Measurements from ENCODE around the gene KCNMA1.

Gene KCNMA1

DNA sequence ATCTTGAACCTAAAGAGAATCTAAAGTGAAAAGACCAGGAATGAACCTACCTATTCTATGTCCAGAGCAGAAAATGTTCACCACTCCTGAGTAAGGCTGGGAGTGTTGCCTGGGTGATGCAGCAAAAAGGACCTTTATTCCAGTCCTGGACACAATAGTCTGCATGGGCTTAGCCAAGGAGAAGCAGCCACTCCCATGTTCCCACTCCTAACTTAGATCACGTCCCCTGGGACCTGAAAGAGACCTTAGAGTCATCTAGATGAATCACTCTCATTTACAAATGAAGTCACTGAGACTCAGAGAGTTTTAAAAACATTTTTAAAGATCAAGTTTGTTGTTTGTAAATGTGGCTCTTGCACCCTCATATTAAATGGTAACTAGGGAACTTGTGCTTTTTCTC, 763.4 kb downstream of the KCNMA1 start:
- no peaks in the 10 kb centered on the region for H3K36me3 ChIP-seq (ENCODE audit: control insufficient read depth, insufficient read depth, low read length)
- H3K9ac ChIP-seq (ENCODE audit: low read depth, low read length): no peak overlapping the region
- no peaks in the 10 kb centered on the region for H3K4me1 ChIP-seq (ENCODE audit: control insufficient read depth, insufficient read depth, low read length)
- no peaks in the 10 kb centered on the region for H3K9me3 ChIP-seq (ENCODE audit: control insufficient read depth, insufficient read depth, low read length)
- no peaks in the 10 kb centered on the region for H3K27me3 ChIP-seq (ENCODE audit: control insufficient read depth, insufficient read depth, low read length)
- no peak overlapping the region for H3K4me3 ChIP-seq (ENCODE audit: low read depth, low read length)

DNA sequence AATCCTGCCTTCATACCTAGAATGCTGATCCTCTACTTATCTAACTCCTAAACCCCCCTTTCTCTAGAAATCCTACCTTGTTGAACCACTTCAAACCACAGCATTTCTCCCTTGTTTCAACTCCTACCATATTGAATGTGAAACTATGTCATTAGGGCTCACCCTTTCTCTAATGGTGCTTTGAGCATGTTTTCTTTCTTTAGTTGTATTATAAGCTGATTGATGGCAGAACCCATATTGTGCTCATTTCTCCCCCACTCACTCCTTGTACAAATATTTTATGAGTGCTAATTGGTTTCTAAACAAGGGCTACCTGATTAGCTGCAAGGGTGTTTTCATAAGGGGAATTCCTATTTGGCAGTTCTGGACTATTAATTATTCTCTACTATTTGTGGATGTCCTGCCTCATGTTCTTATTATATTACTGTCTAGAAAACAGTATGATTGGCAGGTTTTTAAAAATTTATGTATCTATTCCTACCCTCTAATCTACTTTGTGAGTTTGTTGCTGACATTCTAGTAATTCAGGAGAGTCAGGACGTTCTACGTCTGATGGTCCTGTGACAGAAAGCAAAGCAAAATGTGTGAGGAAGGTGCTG, 765.8 kb downstream of the KCNMA1 start:
- Histone ChIP-seq H3K36me3 (ENCODE audit: control insufficient read depth, insufficient read depth, low read length) (no peaks in the 10 kb centered on the region), H3K4me3 (ENCODE audit: low read depth, low read length) (no peak overlapping the region), H3K9ac (ENCODE audit: low read depth, low read length) (no peak overlapping the region), H3K9me3 (ENCODE audit: control insufficient read depth, insufficient read depth, low read length) (no peaks in the 10 kb centered on the region), H3K4me1 (ENCODE audit: control insufficient read depth, insufficient read depth, low read length) (no peaks in the 10 kb centered on the region), H3K27me3 (ENCODE audit: control insufficient read depth, insufficient read depth, low read length) (no peaks in the 10 kb centered on the region)

DNA sequence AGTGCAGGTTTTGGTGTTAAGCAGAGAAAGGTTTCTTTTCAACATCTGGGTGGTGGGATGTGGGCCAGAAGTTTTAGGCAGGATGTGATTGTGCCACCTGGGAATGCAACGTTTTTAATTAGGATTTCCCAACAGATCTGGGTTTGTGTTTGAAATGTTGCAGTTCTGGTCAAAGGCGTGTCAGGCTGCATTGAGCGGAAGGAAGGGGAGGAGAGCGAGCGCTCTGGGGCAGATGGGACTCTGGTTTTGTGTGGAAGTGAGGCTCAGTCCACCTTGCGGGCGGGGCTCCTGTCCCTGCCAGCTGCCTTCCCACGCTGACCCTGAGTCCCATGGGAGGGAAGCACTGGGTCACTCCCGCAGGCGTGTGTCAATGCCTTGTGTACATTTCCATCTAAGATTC, 767.7 kb downstream of the KCNMA1 start:
- Histone ChIP-seq H3K9ac (ENCODE audit: low read depth, low read length) (no peak overlapping the region), H3K4me1 (ENCODE audit: control insufficient read depth, insufficient read depth, low read length) (no peaks in the 10 kb centered on the region), H3K27me3 (ENCODE audit: control insufficient read depth, insufficient read depth, low read length) (no peaks in the 10 kb centered on the region), H3K4me3 (ENCODE audit: low read depth, low read length) (no peak overlapping the region), H3K9me3 (ENCODE audit: control insufficient read depth, insufficient read depth, low read length) (no peaks in the 10 kb centered on the region), H3K36me3 (ENCODE audit: control insufficient read depth, insufficient read depth, low read length) (no peaks in the 10 kb centered on the region)

DNA sequence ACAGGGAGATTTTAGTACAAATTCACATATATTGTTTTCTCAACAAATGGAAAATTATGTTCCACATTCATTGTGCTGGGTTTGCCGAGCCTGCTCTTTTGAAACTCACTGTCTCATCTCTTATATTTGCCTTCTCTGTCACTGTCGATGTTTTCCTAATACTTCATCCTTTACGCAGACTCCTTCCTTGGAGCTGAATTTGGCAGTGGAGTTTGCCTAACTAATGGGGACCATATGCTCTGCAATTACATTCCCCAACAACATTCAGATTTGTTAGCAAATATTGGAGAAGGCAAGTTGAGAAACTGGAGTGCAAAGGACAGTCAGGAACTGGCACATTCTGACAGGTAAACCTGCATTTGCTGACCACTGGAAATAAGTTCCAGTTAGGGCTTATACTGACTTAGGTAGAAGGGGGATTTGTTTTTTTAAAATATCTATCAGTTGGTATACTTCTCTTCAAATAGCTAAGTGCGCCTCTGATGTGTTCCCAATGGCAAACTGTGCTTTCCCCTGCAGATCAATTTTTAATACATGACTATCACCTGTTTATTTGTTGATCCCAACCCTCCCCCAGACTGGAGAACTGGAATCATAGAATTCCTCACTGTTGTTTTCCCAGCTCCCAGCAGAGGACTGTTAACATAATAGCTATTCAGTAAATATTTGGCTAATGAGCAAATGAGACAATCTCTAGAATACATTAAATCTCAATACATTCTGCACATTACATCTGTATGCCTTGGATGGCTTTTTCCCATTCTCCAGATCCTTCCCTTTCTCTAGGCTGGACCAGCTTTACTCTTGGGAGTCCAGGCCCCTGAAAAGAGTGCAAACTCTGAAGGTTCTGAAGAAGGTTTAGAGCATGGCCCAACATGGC, 769.3 kb downstream of the KCNMA1 start:
- no peaks in the 10 kb centered on the region for H3K27me3 ChIP-seq (ENCODE audit: control insufficient read depth, insufficient read depth, low read length)
- H3K4me3 ChIP-seq (ENCODE audit: low read depth, low read length): no peak overlapping the region
- no peaks in the 10 kb centered on the region for H3K9me3 ChIP-seq (ENCODE audit: control insufficient read depth, insufficient read depth, low read length)
- H3K36me3 ChIP-seq (ENCODE audit: control insufficient read depth, insufficient read depth, low read length): no peaks in the 10 kb centered on the region
- H3K9ac ChIP-seq (ENCODE audit: low read depth, low read length): no peak overlapping the region
- no peaks in the 10 kb centered on the region for H3K4me1 ChIP-seq (ENCODE audit: control insufficient read depth, insufficient read depth, low read length)

- no peaks in the 10 kb centered on the region for H3K4me1 ChIP-seq (ENCODE audit: control insufficient read depth, insufficient read depth, low read length)
- no peaks in the 10 kb centered on the region for H3K9me3 ChIP-seq (ENCODE audit: control insufficient read depth, insufficient read depth, low read length)
Measured at GRCh38 chr10:76866841-76867586, 770.6 kb downstream of the KCNMA1 start.

DNA sequence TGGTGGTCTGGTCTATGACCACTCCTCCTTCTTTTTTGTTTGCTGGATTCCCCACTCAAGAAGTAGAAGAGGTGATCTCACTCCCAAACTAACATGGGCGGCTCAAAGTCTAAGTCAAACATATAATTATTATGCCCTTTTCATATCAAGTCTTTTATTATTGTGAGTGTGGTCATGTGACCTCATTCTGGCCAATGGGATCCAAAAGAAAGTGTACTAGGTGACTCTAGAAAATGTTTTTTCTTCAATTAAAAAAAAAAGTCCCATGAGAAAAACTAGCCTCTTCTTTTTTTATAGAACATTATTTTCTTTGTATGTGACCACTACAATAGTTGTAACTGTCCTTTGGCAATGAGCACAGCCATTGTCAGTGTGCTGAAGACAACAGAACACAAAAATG, 772.7 kb downstream of the KCNMA1 start:
- Histone ChIP-seq H3K9me3 (ENCODE audit: control insufficient read depth, insufficient read depth, low read length) (no peaks in the 10 kb centered on the region), H3K36me3 (ENCODE audit: control insufficient read depth, insufficient read depth, low read length) (no peaks in the 10 kb centered on the region), H3K9ac (ENCODE audit: low read depth, low read length) (no peak overlapping the region), H3K27me3 (ENCODE audit: control insufficient read depth, insufficient read depth, low read length) (no peaks in the 10 kb centered on the region), H3K4me1 (ENCODE audit: control insufficient read depth, insufficient read depth, low read length) (no peaks in the 10 kb centered on the region), H3K4me3 (ENCODE audit: low read depth, low read length) (no peak overlapping the region)

More at GRCh38 chr10:76866841-76867586, 770.6 kb downstream of the KCNMA1 start:
- H3K9ac ChIP-seq (ENCODE audit: low read depth, low read length): no peak overlapping the region
- H3K4me3 ChIP-seq (ENCODE audit: low read depth, low read length): no peak overlapping the region
- no peaks in the 10 kb centered on the region for H3K36me3 ChIP-seq (ENCODE audit: control insufficient read depth, insufficient read depth, low read length)
- no peaks in the 10 kb centered on the region for H3K27me3 ChIP-seq (ENCODE audit: control insufficient read depth, insufficient read depth, low read length)

DNA sequence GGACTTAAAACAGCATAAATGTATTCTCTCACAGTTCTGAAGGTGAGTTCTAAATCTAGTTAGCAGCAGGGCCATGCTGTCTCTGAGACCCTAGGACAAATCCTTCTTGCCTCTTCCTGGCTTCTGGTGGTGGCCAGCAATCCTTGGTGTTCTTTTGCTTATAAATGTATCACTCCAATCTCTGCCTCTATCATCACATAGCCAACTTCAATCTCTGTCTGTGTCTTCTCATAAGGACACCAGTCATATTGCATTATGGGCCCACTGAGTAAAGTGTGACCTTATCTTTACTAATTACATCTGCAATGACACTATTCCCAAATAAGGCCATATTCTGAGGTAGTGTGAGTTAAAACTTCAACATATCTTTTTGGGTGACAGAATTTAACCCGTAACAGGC, 778.9 kb downstream of the KCNMA1 start:
- H3K4me1 ChIP-seq (ENCODE audit: control insufficient read depth, insufficient read depth, low read length): no peaks in the 10 kb centered on the region
- H3K36me3 ChIP-seq (ENCODE audit: control insufficient read depth, insufficient read depth, low read length): no peaks in the 10 kb centered on the region
- H3K9me3 ChIP-seq (ENCODE audit: control insufficient read depth, insufficient read depth, low read length): no peaks in the 10 kb centered on the region
- no peaks in the 10 kb centered on the region for H3K27me3 ChIP-seq (ENCODE audit: control insufficient read depth, insufficient read depth, low read length)
- no peak overlapping the region for H3K4me3 ChIP-seq (ENCODE audit: low read depth, low read length)
- H3K9ac ChIP-seq (ENCODE audit: low read depth, low read length): no peak overlapping the region

DNA sequence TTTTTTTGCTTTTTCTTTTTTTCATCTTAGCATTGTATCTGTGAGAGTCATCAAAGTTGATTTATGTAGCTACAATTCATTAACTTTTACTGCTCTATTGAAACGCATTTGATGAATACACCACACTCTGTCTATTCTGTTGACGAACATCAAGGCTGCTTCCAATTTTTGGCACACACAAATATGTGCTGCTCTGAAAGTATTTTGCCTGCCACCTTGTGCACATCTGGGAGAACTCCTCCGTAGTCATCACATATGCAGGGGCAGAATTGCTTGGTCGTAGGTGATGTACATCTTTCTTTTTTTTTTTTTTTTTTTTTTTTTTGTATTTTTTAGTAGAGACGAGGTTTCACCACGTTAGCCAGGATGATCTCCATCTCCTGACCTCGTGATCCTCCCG, 796.8 kb downstream of the KCNMA1 start:
- Histone ChIP-seq H3K9me3 (ENCODE audit: control insufficient read depth, insufficient read depth, low read length) (no peaks in the 10 kb centered on the region), H3K36me3 (ENCODE audit: control insufficient read depth, insufficient read depth, low read length) (no peaks in the 10 kb centered on the region), H3K4me1 (ENCODE audit: control insufficient read depth, insufficient read depth, low read length) (no peaks in the 10 kb centered on the region), H3K27me3 (ENCODE audit: control insufficient read depth, insufficient read depth, low read length) (no peaks in the 10 kb centered on the region), H3K4me3 (ENCODE audit: low read depth, low read length) (no peak overlapping the region), H3K9ac (ENCODE audit: low read depth, low read length) (no peak overlapping the region)

DNA sequence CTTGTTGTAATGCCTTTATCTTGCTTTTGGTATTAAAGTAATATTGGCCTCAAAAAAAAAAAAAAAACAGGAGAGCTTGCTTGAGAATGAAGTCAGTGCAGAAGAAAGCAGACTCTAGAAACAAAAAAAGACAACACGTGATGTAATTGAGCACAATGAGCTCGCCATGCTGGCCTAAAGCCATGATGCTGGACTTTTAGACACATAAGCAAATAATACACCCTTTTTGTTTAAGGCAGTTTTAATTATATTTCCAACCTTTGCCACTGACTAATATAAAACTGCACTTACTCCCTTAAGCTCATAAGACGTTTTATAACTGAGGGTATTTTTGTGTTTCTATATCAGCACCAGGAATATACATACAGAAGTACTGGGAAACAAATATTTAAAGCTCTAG, 798.3 kb downstream of the KCNMA1 start:
- Histone ChIP-seq H3K9ac (ENCODE audit: low read depth, low read length) (no peak overlapping the region), H3K4me1 (ENCODE audit: control insufficient read depth, insufficient read depth, low read length) (no peaks in the 10 kb centered on the region), H3K4me3 (ENCODE audit: low read depth, low read length) (no peak overlapping the region), H3K36me3 (ENCODE audit: control insufficient read depth, insufficient read depth, low read length) (no peaks in the 10 kb centered on the region), H3K9me3 (ENCODE audit: control insufficient read depth, insufficient read depth, low read length) (no peaks in the 10 kb centered on the region), H3K27me3 (ENCODE audit: control insufficient read depth, insufficient read depth, low read length) (no peaks in the 10 kb centered on the region)

- Histone ChIP-seq H3K4me1 (ENCODE audit: control insufficient read depth, insufficient read depth, low read length) (no peaks in the 10 kb centered on the region), H3K36me3 (ENCODE audit: control insufficient read depth, insufficient read depth, low read length) (no peaks in the 10 kb centered on the region)
Measured at GRCh38 chr10:76830218-76830617, 807.4 kb downstream of the KCNMA1 start.

DNA sequence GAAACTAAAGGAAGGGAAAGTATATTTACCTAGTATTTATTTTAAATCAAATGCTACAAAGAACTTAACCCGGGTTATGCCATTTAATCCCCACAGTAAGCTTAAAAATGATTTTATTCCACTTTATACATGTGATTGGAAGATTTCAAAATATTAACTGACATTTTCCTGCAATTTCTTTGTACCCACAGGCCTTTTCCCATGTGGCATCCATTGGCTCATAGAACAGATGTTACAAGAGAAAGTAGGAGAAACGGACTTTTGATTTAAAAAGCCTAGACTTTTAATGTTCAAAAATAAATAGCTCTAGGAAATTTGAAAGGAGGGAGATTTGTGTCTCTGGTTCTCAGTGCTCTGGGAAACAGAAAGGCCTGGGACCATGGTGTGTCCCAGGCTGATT, 807.9 kb downstream of the KCNMA1 start:
- Histone ChIP-seq H3K4me1 (ENCODE audit: control insufficient read depth, insufficient read depth, low read length) (no peaks in the 10 kb centered on the region), H3K4me3 (ENCODE audit: low read depth, low read length) (no peak overlapping the region), H3K27me3 (ENCODE audit: control insufficient read depth, insufficient read depth, low read length) (no peaks in the 10 kb centered on the region), H3K36me3 (ENCODE audit: control insufficient read depth, insufficient read depth, low read length) (no peaks in the 10 kb centered on the region), H3K9me3 (ENCODE audit: control insufficient read depth, insufficient read depth, low read length) (no peaks in the 10 kb centered on the region), H3K9ac (ENCODE audit: low read depth, low read length) (no peak overlapping the region)

More at GRCh38 chr10:76830218-76830617, 807.4 kb downstream of the KCNMA1 start:
- H3K4me3 ChIP-seq (ENCODE audit: low read depth, low read length): no peak overlapping the region
- H3K27me3 ChIP-seq (ENCODE audit: control insufficient read depth, insufficient read depth, low read length): no peaks in the 10 kb centered on the region
- no peak overlapping the region for H3K9ac ChIP-seq (ENCODE audit: low read depth, low read length)
- H3K9me3 ChIP-seq (ENCODE audit: control insufficient read depth, insufficient read depth, low read length): no peaks in the 10 kb centered on the region
